Smooth muscle cell (in vitro differentiated cells): Measurements from ENCODE around the gene HMCN1. TPM values are rescaled to one million over a fixed set of nuclear protein-coding genes. Genes with fewer than 3 reads are reported as not detected.

Experiments
- DNase-seq: peaks from one replicate; lab custom pipeline; 2025; ENCODE audit not compliant: unreplicated experiment; lab: John Stamatoyannopoulos, UW
- H2AFZ ChIP-seq: fragments of 200-600 bp; sonication (generic); 2 replicates; pipeline ENCODE4 v1.6.0; 2016; ENCODE audit warnings: antibody characterized with exemption, low read depth, mild to moderate bottlenecking
- H3F3A ChIP-seq: fragments of 200-600 bp; sonication (generic); 2 replicates; pipeline ENCODE4 v1.6.0; 2017; ENCODE audit warnings: antibody characterized with exemption, low read depth
- H3K27ac ChIP-seq: fragments of 200-600 bp; sonication (generic); 2 replicates; pipeline ENCODE4 v1.5.1; 2016; ENCODE audit warnings: low read depth, mild to moderate bottlenecking
- H3K27me3 ChIP-seq: fragments of 200-600 bp; sonication (generic); 2 replicates; pipeline ENCODE4 v1.6.1; 2016; ENCODE audit warnings: low read depth, mild to moderate bottlenecking
- H3K36me3 ChIP-seq: fragments of 200-600 bp; sonication (generic); 2 replicates; pipeline ENCODE4 v1.5.1; 2016; ENCODE audit warnings: low read depth
- H3K4me1 ChIP-seq: fragments of 200-600 bp; sonication (generic); 2 replicates; pipeline ENCODE4 v1.5.1; 2016; ENCODE audit warnings: low read depth
- H3K4me2 ChIP-seq: fragments of 200-600 bp; sonication (generic); 2 replicates; pipeline ENCODE4 v1.6.0; 2016; ENCODE audit warnings: mild to moderate bottlenecking
- H3K4me3 ChIP-seq: fragments of 200-600 bp; sonication (generic); 2 replicates; pipeline ENCODE4 v1.5.1; 2016; ENCODE audit warnings: mild to moderate bottlenecking
- H3K79me2 ChIP-seq: fragments of 200-600 bp; sonication (generic); 2 replicates; pipeline ENCODE4 v1.6.0; 2016; ENCODE audit warnings: low read depth, mild to moderate bottlenecking
- H3K9ac ChIP-seq: fragments of 200-600 bp; sonication (generic); 2 replicates; pipeline ENCODE4 v1.6.0; 2016; ENCODE audit warnings: low read depth
- H3K9me3 ChIP-seq: fragments of 200-600 bp; sonication (generic); replicated peaks from 2 replicates; pipeline ENCODE4 v1.5.1; 2016; ENCODE audit warnings: low read depth
- H4K20me1 ChIP-seq: fragments of 200-600 bp; sonication (generic); 2 replicates; pipeline ENCODE4 v1.6.0; 2016; ENCODE audit warnings: low read depth
- CTCF ChIP-seq: fragments of 200-600 bp; sonication (generic); IDR thresholded peaks from 2 replicates; pipeline ENCODE4 v1.5.1; 2017; ENCODE audit warnings: borderline replicate concordance, mild to moderate bottlenecking, antibody characterized with exemption; ENCODE audit not compliant: insufficient read depth, poor library complexity, severe bottlenecking
- WGBS: methylation state at CpG from one replicate; pipeline ENCODE4 v1.1.7; 2016; ENCODE audit warnings: low lambda C conversion rate; 5-methylcytosine and 5-hydroxymethylcytosine counted together
- polyA plus RNA-seq: library from polyadenylated mRNA; unstranded; fragments of >200 nt; fragmentation: Nextera tagmentation; extraction: Ambion mirVana; gene quantifications from 2 replicates; pipeline ENCODE4 v1.2.1, GENCODE V29; 2016
- total RNA-seq: library from RNA; depleted of rRNA; stranded (reverse); fragments of >200 nt; gene quantifications from 2 replicates; pipeline ENCODE4 v1.2.3, GENCODE V29; 2014

HMCN1 gene
- 118 and 123 TPM in 2 replicates for total RNA-seq
- 15.3 and 18.9 TPM in 2 replicates for polyA plus RNA-seq

GRCh38 chr1:185733818-185734735, at the start of gene HMCN1:
HMCN1 (plus strand) TSS chr1:185734391; CDS start chr1:185734780, 389 bp downstream.
- Histone ChIP-seq H3K79me2 (peaks cover 45% of the 10 kb centered on the region), H3F3A (no peaks in the 10 kb centered on the region), H4K20me1 (no peaks in the 10 kb centered on the region), H3K4me3 (peak within 1 kb of the TSS; percentile 69), H3K4me1 (peaks cover 3% of the 10 kb centered on the region), H2AFZ (peak within 1 kb of the TSS; percentile 88), H3K4me2 (peak within 1 kb of the TSS; percentile 90), H3K9ac (peak within 1 kb of the TSS; percentile 64), H3K27me3 (no peaks in the 10 kb centered on the region), H3K36me3 (no peaks in the 10 kb centered on the region), H3K9me3 (no peaks in the 10 kb centered on the region), H3K27ac (peak within 1 kb of the TSS; percentile 49)
- DNase-seq, result peak; percentile 36
- TF ChIP-seq CTCF, result peak; percentile 28
- under 1% methylated on average over 47 of the region's 47 CpGs for WGBS

- H3K4me2 ChIP-seq, result no peak overlapping the region
- no peaks in the 10 kb centered on the region for H3K27me3 ChIP-seq
- no peak for TF ChIP-seq CTCF
- no peaks in the 10 kb centered on the region for H3K9me3 ChIP-seq
- no peak overlapping the region for H2AFZ ChIP-seq
- H3K27ac ChIP-seq, result no peak overlapping the region
- no peaks in the 10 kb centered on the region for H3K4me1 ChIP-seq
- no peak overlapping the region for H3K9ac ChIP-seq
- no peaks in the 10 kb centered on the region for H3K79me2 ChIP-seq
- DNase-seq, result no peak
- no peak overlapping the region for H3K4me3 ChIP-seq
- H4K20me1 ChIP-seq, result no peaks in the 10 kb centered on the region
- H3K36me3 ChIP-seq, result no peaks in the 10 kb centered on the region
- H3F3A ChIP-seq, result no peaks in the 10 kb centered on the region
Observed at GRCh38 chr1:185686821-185687778, 47.1 kb upstream of the HMCN1 start.

GRCh38 chr1:185690527-185690926, 43.7 kb upstream of the HMCN1 start:
- H4K20me1 ChIP-seq, result no peaks in the 10 kb centered on the region
- no peaks in the 10 kb centered on the region for H3K27me3 ChIP-seq
- H3K4me2 ChIP-seq, result no peak overlapping the region
- H3K4me3 ChIP-seq, result no peak overlapping the region
- H3K9ac ChIP-seq, result no peak overlapping the region
- no peak overlapping the region for H3K27ac ChIP-seq
- no peaks in the 10 kb centered on the region for H3K9me3 ChIP-seq
- no peaks in the 10 kb centered on the region for H3K36me3 ChIP-seq
- no peak overlapping the region for H2AFZ ChIP-seq
- DNase-seq, result no peak
- H3F3A ChIP-seq, result no peaks in the 10 kb centered on the region
- no peaks in the 10 kb centered on the region for H3K79me2 ChIP-seq
- TF ChIP-seq CTCF, result no peak
- H3K4me1 ChIP-seq, result no peaks in the 10 kb centered on the region
- WGBS, result 92% methylated on average over 2 of the region's 2 CpGs
